GM19240 (cell line): ENCODE data around the gene CHRM4.

Experiments
- DNase-seq: peaks from one replicate; pipeline ENCODE4 v3.0.0; 2011; ENCODE audit warnings: low spot score; ENCODE audit not compliant: insufficient read length

The CHRM4 gene

DNA sequence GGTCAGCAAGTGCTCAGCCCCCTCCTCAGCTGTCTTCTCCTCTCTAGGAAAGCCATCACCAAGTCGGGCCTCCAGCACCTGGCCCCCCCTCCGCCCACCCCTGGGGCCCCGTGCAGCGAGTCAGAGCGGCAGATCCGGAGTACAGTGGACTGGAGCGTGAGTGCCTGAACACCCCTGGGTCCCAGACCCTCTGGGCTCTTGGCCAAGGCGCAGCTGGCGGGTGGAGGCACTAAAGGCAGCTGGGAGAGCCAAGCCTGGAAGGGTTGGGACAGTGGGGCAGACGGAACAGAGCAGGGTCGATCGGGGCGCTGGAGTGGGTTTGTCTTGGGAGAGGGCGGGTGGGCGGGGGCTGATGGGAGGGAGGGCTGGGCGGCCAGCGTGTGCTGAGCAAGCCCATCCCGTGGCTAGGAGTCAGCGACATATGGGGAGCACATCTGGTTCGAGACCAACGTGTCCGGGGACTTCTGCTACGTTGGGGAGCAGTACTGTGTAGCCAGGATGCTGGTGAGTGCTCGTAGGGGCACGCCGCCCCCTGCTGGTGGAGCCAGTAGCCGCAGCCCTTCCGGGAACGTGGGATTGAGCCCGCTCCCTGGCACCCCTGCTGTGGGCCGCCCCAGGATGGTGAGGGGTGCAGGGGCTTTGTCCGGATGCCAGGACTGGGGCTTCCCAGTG, 24.2 kb downstream of the CHRM4 start:
- no peak for DNase-seq

DNA sequence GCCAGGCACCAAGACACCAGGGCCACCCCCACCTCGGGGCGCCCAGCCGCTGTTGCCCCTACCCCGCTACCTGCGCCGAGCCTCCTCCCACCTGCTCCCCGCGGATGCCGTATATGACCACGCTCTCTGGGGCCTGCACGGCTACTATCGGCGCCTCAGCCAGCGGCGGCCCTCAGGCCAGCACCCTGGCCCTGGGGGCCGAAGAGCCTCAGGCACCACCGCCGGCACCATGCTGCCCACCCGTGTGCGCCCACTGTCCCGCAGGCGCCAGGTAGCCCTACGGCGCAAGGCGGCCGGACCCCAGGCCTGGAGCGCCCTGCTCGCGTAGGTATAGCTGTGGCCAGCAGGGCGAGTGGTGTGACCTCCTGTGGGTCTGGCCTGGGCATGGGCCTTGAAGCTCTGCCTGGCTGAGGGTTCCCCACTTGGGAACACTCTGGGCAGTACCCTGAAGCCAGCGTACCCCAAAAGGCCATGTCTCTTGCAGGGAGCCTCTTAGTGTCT, 24.9 kb downstream of the CHRM4 start:
- no peak for DNase-seq

DNA sequence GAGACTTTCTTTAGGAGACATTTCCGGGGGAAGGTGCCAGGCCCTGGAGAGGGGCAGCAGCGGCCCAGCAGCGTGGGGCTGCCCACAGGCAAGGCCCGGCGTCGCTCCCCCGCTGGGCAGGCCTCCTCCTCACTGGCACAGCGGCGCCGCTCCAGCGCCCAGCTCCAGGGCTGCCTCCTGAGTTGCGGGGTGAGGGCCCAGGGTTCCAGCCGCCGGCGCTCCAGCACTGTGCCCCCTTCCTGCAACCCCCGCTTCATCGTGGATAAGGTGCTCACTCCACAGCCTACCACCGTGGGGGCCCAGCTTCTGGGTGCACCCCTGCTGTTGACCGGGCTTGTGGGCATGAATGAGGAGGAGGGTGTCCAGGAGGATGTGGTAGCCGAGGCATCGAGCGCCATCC, 25.3 kb downstream of the CHRM4 start:
- DNase-seq = no peak

DNA sequence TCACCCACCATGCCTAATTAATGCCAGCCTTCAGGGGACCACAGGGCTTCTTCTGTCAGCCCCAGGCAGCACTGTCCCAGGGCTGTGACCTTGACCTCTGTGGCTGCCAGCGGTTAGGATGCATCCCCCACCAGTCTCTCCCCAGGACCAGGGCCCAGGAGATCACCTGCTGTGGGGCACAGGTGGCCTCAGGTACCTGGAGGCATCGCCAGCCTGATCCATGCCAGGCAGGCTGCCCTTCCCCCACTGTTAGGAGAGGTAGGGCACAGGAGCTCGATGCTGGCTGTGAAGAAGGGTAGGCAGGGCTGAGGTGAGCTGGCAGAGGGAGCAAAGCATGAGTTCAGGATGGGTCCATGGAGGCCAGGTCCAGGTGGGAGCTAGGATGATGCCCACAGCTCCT, 26.8 kb downstream of the CHRM4 start:
- DNase-seq = no peak

DNA sequence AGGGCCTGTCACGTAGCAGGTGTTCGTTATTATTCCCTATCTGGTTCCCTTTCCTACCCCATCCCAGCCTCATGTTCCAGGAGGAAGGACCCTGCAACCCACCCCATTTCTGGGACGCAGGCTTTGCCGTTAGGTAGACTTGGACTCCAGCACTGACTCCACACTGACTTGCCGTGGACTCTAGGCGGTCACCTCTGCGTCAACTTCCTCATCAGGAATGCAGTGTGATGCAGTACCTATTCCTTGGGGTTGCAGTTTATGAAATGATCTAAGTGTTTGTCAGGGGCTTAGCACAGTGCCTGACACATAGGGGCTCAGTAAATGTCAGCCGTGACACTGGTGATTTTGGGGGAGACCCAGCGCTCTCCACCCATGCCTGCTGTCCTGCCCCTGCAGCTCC, 27.5 kb downstream of the CHRM4 start:
- DNase-seq = no peak

DNA sequence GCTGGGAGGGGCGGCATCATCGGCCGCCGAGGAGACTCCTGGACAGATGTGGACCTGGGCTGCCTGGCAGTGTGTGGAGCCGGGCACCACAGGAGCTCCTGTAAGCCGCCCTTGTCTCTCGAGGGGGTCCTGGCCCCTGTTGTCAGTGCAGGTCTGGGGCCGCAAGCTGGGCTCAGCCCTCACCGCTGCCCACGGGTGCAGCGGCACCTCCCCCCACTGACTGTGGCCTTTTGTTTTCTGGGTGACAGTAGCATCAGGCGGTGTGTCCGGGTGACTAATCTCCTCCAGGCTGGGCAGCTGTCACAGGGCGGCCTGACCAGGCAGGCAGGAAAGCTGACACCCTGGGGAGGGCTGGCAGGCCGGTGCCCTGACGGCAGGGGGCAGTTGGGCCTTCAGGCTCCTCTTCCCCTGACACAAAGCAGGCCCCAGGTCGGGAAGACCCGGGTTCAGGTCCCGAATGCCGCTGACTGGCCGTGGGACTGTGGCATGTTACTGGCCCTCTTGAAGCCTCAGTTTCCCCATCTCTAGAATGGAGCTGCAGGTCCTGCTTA, 28.0 kb downstream of the CHRM4 start:
- no peak for DNase-seq

DNA sequence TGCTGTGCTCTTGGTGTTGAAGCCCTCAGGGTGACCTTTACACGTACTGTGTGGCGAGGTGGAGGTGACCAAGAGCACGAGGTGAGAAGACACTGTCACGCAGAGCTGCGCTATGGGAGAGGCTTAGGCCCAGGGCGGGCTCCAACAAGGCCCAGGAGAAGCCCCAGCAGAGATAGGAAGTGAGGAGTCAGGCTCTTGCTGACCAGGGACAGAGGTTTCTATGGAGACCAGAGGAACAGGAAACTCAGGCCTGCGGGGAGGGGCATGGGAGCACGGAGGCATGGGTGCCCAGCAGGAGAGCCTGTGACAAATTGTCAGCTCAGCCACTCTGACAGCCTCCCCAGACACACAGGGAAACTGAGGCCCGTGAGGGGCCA, 28.6 kb downstream of the CHRM4 start:
- DNase-seq = no peak

DNA sequence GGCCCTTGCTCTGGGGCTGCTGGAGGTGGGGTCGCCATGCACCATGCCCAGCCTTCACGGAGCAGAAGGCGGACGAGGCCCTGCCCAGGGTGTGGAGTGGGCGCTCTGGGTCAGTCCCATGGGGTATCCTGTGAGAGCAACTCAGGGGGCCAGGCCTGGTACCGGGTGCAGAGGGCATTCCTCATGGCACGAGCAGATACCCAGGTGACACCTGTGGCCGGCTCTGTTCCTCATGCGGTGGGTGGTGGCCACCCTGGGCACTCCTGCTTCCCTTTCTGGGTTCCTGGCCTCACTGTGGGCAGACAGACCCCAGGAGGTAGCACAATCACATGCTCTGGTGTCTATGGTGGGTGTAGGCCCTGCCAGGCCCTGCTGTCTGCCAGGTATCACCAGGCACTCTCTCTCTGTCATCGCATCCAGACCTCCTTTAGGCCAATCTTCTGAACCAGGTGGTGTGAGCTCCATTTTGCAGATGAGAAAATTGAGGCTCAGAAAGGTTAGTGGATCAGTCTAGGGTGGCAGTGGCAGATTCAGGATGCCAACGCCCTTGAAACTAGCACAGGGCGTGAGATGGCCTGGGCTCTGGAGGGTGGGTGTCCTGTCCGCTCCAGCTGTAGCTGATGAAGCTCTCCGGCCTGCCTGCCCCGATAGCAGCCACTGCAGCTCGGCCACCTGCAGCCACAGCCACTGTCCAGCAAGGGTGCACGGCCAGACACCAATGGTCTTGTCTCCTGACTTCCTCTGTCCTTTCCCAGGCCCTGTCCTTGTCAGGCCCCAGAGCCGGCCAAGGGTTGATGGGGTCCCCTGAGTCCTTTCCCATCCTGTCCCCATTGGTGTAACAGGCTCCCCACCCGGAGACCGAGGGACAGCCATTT, 29.2 kb downstream of the CHRM4 start:
- no peak for DNase-seq

DNA sequence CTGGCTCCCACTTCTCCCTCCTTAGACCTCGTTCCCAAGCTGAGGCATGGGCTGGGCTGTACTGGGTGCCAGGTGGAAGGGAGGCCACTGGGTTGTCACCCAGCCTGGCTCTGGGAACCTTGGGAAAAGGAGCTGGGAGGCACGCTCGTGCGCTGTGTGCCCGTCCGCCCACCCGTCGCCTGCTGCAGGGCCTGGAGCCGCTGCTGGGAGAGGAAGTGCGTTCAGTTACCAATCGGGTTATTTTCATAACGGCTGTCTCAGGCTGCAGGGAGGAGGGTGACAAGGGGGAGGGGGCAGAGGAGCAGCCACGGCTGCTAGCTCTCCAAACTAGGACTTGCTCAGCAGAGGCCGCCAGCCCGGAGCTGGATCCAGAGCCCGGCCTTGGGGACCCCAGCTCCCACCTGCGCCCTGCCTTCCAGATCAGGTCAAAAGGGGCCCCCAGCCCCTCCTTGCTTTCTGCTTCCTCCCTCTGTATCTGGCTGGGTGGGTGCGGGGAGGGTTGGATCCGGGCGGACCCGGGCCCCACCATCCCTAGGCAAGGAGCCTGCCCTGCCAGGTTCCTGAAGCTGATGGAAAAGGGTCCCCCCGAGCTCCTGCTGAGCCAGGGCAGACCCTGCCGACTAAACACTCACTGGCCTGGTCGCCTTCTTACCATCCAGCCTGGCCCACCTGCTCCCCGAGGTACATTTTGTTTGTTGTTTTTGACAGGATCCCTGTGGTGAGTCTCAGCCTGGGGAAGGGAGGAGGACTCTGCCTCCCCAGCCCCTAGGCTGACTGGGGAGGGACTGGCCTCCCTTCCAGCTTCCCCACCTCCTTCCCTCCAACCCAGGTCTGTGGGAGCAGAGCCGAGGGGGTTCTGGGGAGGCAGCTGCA, 30.1 kb downstream of the CHRM4 start:
- peak; percentile 97 for DNase-seq

DNA sequence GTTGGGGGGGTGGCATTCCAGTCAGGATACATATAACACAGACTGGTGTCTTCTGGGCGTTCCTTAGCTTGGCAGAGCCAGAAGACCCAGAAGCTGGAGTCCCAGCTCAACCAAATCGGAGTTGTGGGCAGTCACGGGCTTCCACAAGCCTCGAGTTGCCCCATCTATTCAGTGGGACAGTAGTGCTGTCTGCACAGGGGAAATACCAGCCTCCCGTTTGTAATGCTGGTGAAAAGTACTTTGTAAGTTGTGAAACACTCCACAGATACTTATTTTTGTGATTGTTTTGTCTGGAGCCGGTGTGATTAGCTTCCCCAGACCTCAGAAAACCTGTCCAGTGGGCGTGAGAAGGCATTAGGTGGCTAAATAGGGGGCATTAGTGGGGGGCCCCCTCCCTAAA, 30.7 kb downstream of the CHRM4 start:
- no peak for DNase-seq

DNA sequence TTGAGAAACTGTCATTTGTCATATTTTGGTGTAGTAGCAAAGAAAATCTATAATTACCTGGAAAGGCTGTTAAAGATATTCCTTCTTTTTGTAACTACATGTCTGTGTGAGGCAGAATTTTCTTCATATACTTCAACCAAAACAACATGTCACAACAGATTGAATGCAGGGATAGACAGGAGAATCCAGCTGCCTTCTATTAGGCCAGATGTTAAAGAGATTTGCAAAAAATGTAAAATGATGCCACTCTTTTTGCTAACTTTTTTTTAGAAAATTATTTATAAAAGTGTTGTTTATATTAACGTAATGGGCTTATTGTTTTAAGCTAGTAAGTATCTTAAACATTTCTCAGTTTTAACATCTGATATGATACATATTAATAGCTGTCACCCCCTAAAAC, 31.6 kb downstream of the CHRM4 start:
- no peak for DNase-seq

DNA sequence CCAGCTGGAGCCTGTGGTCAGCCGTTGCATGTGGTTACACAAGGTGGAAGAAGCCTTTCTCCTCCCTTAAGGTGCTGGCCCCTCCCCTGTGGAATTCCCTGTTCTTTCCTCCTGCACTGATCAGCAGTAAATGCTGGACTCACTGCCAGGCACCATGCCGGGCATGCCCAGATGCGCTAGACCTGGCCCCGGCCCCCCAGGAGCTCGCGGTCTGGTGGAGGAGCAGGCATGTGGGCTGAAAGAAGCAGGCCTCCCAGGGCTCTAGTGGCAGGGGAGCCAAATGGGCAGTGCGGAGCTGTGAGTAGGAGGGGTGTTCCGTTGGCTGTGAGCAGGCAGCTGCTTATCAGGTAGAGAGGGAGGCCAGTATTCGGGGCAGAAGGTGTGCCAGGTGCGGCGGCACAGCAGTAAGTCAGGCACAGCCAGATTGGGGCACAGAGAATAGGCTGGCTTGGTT, 34.1 kb downstream of the CHRM4 start:
- DNase-seq = no peak

DNA sequence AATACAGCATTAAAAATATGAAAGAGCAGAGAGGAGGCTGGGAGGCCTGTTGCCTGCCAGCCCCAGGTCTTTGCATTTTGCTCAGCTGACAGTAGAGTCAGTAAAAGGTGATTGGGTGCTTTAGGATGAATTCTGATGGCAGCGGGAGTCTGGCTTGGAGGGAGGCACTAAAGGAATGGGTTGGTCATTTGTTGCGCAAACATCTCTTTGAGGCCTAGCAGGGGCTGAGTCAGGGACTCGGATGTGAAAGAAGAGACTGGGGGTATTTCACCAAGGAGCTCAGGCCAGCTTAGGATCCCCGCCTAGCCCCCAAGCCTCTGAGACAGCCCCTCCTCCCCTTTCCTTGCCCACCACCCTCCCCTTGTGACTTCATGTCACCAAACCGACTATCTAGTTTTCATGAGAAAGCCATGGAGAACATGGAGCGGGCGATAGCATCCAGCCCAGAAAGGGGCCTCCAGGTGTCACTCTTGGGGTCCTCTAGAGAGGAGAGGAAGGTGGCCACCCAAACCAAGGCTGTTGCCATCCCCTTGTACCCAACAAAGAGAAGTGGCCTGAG, 34.6 kb downstream of the CHRM4 start:
- DNase-seq = no peak

DNA sequence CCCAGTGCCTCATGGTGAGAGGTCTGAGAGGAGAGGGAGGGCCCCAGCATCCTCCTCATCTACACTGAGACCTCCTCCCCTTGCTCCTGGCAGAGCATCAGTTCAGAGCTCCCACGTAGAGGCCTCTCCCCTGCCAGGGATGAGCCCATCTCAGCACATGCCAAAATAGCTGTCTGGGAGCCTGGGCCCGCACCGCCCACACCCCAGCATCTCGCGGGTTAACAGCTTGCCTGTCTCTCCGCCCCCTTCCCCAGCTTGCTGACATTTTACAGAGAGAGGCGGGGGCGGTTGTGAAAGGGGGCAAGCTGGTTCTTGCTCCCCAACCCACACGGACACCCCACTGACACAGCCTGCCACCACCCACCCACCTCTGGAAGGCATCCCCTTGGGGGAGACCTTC, 37.9 kb downstream of the CHRM4 start:
- DNase-seq = no peak

DNA sequence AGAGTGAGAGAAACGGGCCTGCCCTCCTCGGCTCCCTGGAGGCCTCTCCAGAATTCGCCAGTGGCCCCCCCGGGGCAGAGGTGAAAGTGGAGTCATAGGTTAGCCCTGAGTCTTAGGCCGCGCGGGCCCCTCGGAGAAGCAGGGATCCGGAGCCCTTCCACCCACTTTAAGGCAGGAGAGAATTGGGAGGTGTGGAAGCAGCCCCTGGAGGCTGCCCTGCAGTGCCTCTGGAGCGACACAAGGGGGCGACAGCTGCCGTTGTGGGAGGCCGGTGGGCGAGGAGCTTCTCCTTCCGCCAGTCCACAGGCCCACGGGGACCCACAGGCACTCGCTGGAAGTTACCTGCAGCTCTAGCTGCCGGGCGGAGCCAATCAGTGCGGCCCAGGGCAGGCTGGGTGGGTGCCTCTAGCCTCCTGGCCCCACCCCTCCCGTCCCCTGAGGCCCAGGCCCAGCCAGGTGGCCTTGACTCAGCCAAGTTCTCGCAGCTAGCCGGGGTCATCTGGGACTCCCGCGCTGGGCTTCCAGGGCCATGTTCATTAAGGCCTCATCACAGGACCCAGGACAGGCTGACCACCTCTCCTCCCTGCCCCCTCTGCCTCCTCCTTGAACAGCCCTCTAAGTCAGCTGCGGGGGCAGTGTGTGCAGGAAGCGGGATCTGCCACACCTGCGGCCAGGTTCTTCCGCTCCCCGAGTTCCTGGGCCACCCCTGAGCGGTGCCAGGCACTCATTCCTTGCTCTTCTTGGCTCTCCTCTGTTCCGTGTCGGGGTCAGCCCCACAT, 39.3 kb downstream of the CHRM4 start:
- DNase-seq = no peak

DNA sequence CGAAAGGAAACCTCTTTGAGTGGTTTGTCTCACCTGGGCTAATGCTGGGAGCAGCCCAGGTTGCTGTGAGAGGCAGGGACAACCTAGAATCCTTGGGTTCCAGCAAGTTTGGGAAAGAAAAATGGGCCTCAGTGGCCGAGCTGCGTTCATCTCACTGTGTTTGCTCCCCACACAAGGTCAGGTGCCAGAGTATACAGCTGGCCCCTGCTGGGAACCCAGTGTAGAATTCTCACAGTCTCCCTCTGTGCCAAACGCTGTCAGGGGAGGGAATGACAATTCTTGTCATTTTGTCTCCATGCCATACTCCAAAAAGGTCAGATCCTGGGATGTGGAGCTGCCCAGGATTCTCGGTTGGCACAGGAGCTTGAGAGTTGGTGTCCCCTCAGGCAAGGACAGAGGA, 40.0 kb downstream of the CHRM4 start:
- DNase-seq = no peak

DNA sequence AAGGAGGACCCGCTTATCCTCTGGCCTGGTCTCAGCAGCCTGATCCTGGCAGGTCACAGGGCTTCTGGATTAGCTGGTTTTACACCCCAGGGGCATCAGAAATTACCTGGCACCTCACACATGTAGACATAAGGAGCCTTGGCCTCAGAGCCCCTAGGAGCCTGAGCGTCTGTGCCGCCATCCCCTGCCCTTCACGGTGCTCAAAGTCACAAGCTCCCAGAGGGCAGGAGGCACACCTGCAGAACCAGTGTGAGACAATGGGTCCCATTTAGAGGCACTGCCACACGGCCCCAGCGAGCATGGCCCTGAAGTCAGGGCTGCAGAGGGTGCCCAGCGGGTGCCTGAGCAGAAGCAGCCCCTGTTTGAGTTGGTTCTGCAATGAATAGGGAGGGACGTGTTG, 40.4 kb downstream of the CHRM4 start:
- no peak for DNase-seq

DNA sequence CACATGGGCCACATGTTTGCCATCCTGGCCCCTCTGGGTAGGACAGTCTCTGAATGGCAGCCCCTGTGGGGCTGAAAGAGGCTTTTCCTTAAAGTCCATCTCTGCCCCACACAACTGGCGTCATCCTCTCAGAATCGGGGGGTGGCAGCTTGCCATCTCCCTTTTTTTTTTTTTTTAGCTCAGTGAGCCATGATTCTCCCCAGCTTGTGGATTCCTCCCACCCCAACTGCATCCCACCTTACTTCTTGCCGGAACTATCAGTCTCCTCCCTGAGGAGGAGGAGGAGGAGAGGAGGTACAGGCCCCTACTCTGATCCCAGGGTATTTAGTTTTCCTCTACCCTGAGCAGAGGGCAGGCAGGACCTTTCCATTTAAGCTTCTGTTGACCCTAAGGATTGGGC, 40.9 kb downstream of the CHRM4 start:
- DNase-seq = no peak

DNA sequence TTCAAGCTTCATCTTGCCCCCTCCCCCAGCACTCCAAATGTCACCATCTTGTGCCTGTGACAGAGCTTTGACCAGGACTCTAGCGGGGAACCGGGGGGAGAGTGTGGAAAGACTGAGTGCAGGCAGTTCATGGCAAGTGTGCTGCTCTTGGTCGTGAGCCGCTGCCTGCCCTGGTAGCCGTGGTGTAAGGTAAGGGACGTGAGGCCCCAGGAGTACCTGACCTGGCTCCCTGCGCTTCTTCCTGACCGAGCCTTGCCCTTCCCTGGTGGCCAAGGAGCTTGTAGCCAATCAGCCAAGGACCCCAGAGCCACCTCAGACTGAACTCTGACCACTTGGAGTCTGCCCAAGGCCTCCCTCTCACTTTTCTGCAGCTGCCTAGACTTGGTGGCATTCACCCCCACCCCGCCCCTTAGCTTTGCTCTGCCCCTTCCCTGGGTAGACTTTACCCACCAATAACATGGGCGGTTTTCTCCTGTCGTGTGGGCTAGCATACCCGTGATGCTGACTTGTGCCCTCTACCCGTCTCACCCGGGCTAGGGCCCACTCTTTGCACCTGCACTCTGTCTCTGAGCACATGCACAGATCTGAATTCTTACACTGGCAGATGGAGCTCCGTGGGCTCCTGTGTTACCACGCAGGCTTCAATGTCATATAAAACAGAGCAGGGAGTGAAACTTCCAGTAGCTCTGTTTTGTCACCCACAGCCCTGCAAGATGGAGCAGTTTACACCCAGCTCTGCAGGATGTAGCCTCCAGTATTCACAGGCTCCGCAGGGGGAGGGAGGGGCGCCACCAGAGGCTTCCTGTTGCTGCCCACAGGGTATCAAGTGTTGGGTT, 42.8 kb downstream of the CHRM4 start:
- no peak for DNase-seq
